Astrocyte (in vitro differentiated cells and primary cell): Measurements from ENCODE around the gene HDAC1. TPM values are rescaled to one million over a fixed set of nuclear protein-coding genes. Genes with fewer than 3 reads are reported as not detected.
A peak's percentile ranks its signal among the peaks of the same experiment; 100 is the strongest.

Experiments used
- DNase-seq: peaks from one replicate; pipeline ENCODE4 v3.0.0-alpha.2; 2010; ENCODE audit warnings: low read depth
- FAIRE-seq: peaks from 2 replicates; lab custom pipeline; 2011; peaks lifted over from hg19 to GRCh38; lab: Jason Lieb, UNC
- H2AFZ ChIP-seq: 2 replicates; pipeline ENCODE4 v1.6.0; 2012; ENCODE audit warnings: low read depth, low read length, inconsistent platforms
- H3K27ac ChIP-seq: 2 replicates; pipeline ENCODE4 v1.5.1; 2011; ENCODE audit warnings: low read depth, low read length, inconsistent platforms
- H3K27me3 ChIP-seq: 2 replicates; pipeline ENCODE4 v1.6.0; 2011; ENCODE audit warnings: low read length, inconsistent platforms; ENCODE audit not compliant: insufficient read depth
- H3K36me3 ChIP-seq: 2 replicates; pipeline ENCODE4 v1.5.1; 2011; ENCODE audit warnings: low read length, inconsistent platforms; ENCODE audit not compliant: insufficient read depth
- H3K4me1 ChIP-seq: 2 replicates; pipeline ENCODE4 v1.5.1; 2011; ENCODE audit warnings: low read length, inconsistent platforms; ENCODE audit not compliant: insufficient read depth
- H3K4me2 ChIP-seq: 2 replicates; pipeline ENCODE4 v1.6.0; 2012; ENCODE audit warnings: low read length, inconsistent platforms
- H3K4me3 ChIP-seq: 2 replicates; pipeline ENCODE4 v1.5.1; 2011; ENCODE audit warnings: low read depth, mild to moderate bottlenecking, low read length, inconsistent platforms; ENCODE audit not compliant: insufficient read depth
- H3K79me2 ChIP-seq: 2 replicates; pipeline ENCODE4 v1.6.0; 2012; ENCODE audit warnings: mild to moderate bottlenecking, low read length, inconsistent platforms; ENCODE audit not compliant: insufficient read depth
- H3K9ac ChIP-seq: 2 replicates; pipeline ENCODE4 v1.6.0; 2012; ENCODE audit warnings: mild to moderate bottlenecking, low read length, inconsistent platforms
- H3K9me3 ChIP-seq: 2 replicates; pipeline ENCODE4 v1.5.1; 2012; ENCODE audit warnings: low read depth, mild to moderate bottlenecking, low read length, inconsistent platforms; ENCODE audit not compliant: insufficient read depth
- H4K20me1 ChIP-seq: 2 replicates; pipeline ENCODE4 v1.6.0; 2012; ENCODE audit warnings: low read length, inconsistent platforms; ENCODE audit not compliant: insufficient read depth
- H3K27ac Mint-ChIP-seq: one replicate; pipeline ENCODE4 v1.8.0; 2021; ENCODE audit warnings: mild to moderate bottlenecking, mixed read lengths; ENCODE audit not compliant: unreplicated experiment
- H3K27me3 Mint-ChIP-seq: one replicate; pipeline ENCODE4 v1.8.0; 2021; ENCODE audit warnings: low read depth, mixed read lengths; ENCODE audit not compliant: unreplicated experiment
- H3K36me3 Mint-ChIP-seq: one replicate; pipeline ENCODE4 v1.8.0; 2021; ENCODE audit warnings: low read depth, mixed read lengths; ENCODE audit not compliant: unreplicated experiment
- H3K4me1 Mint-ChIP-seq: one replicate; pipeline ENCODE4 v1.8.0; 2021; ENCODE audit warnings: low read depth, mixed read lengths; ENCODE audit not compliant: unreplicated experiment
- H3K4me3 Mint-ChIP-seq: one replicate; pipeline ENCODE4 v1.8.0; 2021; ENCODE audit warnings: mild to moderate bottlenecking, moderate library complexity, mixed read lengths; ENCODE audit not compliant: unreplicated experiment
- H3K9me3 Mint-ChIP-seq: one replicate; pipeline ENCODE4 v1.8.0; 2021; ENCODE audit warnings: mild to moderate bottlenecking, mixed read lengths; ENCODE audit not compliant: unreplicated experiment
- EZH2 ChIP-seq: IDR thresholded peaks from 2 replicates; pipeline ENCODE4 v1.6.1; 2012; ENCODE audit warnings: mild to moderate bottlenecking, low read length, inconsistent platforms; ENCODE audit not compliant: insufficient read depth
- total RNA-seq: library from RNA; stranded (reverse); gene quantifications from 2 replicates; pipeline ENCODE4 v1.2.1, GENCODE V29; 2021
- TF ChIP-seq, protein P1 (sequence below): IDR thresholded peaks from 2 replicates; pipeline ENCODE4 v1.5.1; 2011; ENCODE audit warnings: low read depth, mild to moderate bottlenecking, inconsistent platforms, low read length, moderate library complexity; ENCODE audit not compliant: insufficient read depth

HDAC1 gene
- total RNA-seq, 1 donor from 2014 or later, result 99.6 TPM

GRCh38 chr1:32318127-32318869, 26.4 kb downstream of the HDAC1 start:
- Mint-ChIP-seq H3K4me1 (no peaks in the 10 kb centered on the region), H3K4me3 (no peak overlapping the region), H3K9me3 (no peaks in the 10 kb centered on the region), H3K27me3 (no peaks in the 10 kb centered on the region), H3K36me3 (peaks cover 10% of the 10 kb centered on the region), H3K27ac (no peak overlapping the region)
- Histone ChIP-seq H2AFZ (no peak overlapping the region), H3K4me2 (no peak overlapping the region), H3K9me3 (no peaks in the 10 kb centered on the region), H3K27ac (no peak overlapping the region), H3K36me3 (peaks cover 20% of the 10 kb centered on the region), H4K20me1 (peaks cover 12% of the 10 kb centered on the region), H3K4me3 (no peak overlapping the region), H3K79me2 (peaks cover 12% of the 10 kb centered on the region), H3K9ac (no peak overlapping the region), H3K27me3 (no peaks in the 10 kb centered on the region), H3K4me1 (no peaks in the 10 kb centered on the region)
- FAIRE-seq (no peak), DNase-seq (no peak)
- no peak for TF ChIP-seq EZH2
- TF ChIP-seq, protein P1, sequence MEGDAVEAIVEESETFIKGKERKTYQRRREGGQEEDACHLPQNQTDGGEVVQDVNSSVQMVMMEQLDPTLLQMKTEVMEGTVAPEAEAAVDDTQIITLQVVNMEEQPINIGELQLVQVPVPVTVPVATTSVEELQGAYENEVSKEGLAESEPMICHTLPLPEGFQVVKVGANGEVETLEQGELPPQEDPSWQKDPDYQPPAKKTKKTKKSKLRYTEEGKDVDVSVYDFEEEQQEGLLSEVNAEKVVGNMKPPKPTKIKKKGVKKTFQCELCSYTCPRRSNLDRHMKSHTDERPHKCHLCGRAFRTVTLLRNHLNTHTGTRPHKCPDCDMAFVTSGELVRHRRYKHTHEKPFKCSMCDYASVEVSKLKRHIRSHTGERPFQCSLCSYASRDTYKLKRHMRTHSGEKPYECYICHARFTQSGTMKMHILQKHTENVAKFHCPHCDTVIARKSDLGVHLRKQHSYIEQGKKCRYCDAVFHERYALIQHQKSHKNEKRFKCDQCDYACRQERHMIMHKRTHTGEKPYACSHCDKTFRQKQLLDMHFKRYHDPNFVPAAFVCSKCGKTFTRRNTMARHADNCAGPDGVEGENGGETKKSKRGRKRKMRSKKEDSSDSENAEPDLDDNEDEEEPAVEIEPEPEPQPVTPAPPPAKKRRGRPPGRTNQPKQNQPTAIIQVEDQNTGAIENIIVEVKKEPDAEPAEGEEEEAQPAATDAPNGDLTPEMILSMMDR, result no peak

DNA sequence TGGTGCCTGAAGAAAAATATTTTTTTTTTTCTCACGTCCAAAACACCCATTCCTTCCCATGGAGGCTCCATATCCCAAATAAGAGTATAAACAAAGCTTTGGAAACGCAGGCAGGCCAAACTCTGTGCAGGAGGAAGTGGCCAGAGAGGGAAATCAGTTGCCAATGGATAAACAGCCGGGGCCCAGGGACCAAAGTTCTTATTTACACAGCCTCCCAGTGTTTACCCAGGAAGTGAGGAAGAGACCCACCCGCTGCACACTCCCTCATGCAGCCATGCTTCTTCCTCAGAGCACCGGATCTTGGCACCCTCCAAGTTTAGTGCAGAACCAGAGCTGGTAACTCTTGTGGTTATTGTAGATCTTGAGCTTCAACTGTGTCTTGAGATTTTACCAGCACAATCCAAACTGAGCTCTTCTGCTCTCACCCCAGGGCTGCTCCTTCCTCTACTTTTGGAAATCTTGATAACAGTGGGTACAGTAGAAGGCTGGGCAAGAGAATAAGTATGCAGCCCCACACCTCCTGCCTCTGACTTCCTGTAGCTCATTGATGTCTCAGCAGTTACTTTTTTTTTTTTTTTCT, 29.9 kb downstream of the HDAC1 start:
- H3K9me3 Mint-ChIP-seq, result no peaks in the 10 kb centered on the region
- peaks cover 26% of the 10 kb centered on the region for H3K36me3 ChIP-seq
- no peak for DNase-seq
- no peaks in the 10 kb centered on the region for H3K9me3 ChIP-seq
- H3K9ac ChIP-seq, result no peak overlapping the region
- H3K79me2 ChIP-seq, result peaks cover 3% of the 10 kb centered on the region
- no peak overlapping the region for H3K27ac ChIP-seq
- H4K20me1 ChIP-seq, result peaks cover 5% of the 10 kb centered on the region
- H3K27me3 Mint-ChIP-seq, result no peaks in the 10 kb centered on the region
- H3K4me1 Mint-ChIP-seq, result no peaks in the 10 kb centered on the region
- no peak overlapping the region for H3K27ac Mint-ChIP-seq
- TF ChIP-seq, protein P1, result no peak
- no peak for TF ChIP-seq EZH2
- H3K4me3 Mint-ChIP-seq, result no peak overlapping the region
- H3K27me3 ChIP-seq, result no peaks in the 10 kb centered on the region
- no peak overlapping the region for H3K4me3 ChIP-seq
- H3K36me3 Mint-ChIP-seq, result peaks cover 7% of the 10 kb centered on the region
- H3K4me1 ChIP-seq, result no peaks in the 10 kb centered on the region
- FAIRE-seq, result no peak
- peak overlapping the region; percentile 2 for H3K4me2 ChIP-seq
- H2AFZ ChIP-seq, result no peak overlapping the region

- Mint-ChIP-seq H3K36me3 (peaks cover 29% of the 10 kb centered on the region), H3K27me3 (no peaks in the 10 kb centered on the region), H3K27ac (no peak overlapping the region), H3K4me1 (peaks cover 3% of the 10 kb centered on the region), H3K9me3 (peaks cover 1% of the 10 kb centered on the region), H3K4me3 (no peak overlapping the region)
- H3K79me2 ChIP-seq, result peaks cover 3% of the 10 kb centered on the region
- TF ChIP-seq, protein P1, result no peak
- TF ChIP-seq EZH2, result no peak
- no peak overlapping the region for H3K4me3 ChIP-seq
- peaks cover 35% of the 10 kb centered on the region for H3K36me3 ChIP-seq
- no peaks in the 10 kb centered on the region for H3K27me3 ChIP-seq
- H3K27ac ChIP-seq, result no peak overlapping the region
- H3K9ac ChIP-seq, result no peak overlapping the region
- no peak overlapping the region for H3K4me2 ChIP-seq
- DNase-seq (no peak), FAIRE-seq (no peak)
- no peaks in the 10 kb centered on the region for H3K4me1 ChIP-seq
- no peak overlapping the region for H2AFZ ChIP-seq
- peaks cover 43% of the 10 kb centered on the region for H4K20me1 ChIP-seq
- no peaks in the 10 kb centered on the region for H3K9me3 ChIP-seq
Observed at GRCh38 chr1:32327204-32327603, 35.3 kb downstream of the HDAC1 start.
